CD14-positive monocyte (primary cell): ENCODE measurements around the gene CATSPERB. TPM values are rescaled to one million over a fixed set of nuclear protein-coding genes. Genes with fewer than 3 reads are reported as not detected.

Experiments
- DNase-seq, 3 donors: peaks; one replicate each; pipeline ENCODE4 v3.0.0-alpha.2; 2011 to 2022
- H2AFZ ChIP-seq: 2 replicates; pipeline ENCODE4 v1.6.0; 2012; ENCODE audit warnings: mild to moderate bottlenecking, low read depth, low read length, inconsistent platforms; ENCODE audit not compliant: insufficient read depth, poor library complexity, severe bottlenecking
- H3K27ac ChIP-seq, 2 donors: 1 replicate in 1 of 2; 2 replicates in 1 of 2; pipeline ENCODE4 v1.5.1; 2012 to 2013; ENCODE audit warnings: low read length in 2 of 2, control low read depth in 1 of 2, inconsistent platforms in 1 of 2, low read depth in 1 of 2, mild to moderate bottlenecking in 1 of 2
- H3K27me3 ChIP-seq, 2 donors: one replicate each; pipeline versions ENCODE4 v1.6.0 to v1.6.1; 2011 to 2013; ENCODE audit warnings: low read length in 2 of 2; ENCODE audit not compliant: control insufficient read depth in 2 of 2, insufficient read depth in 2 of 2
- H3K36me3 ChIP-seq, 2 donors: replicated peaks in 1 of 2; 1 replicate in 1 of 2; 2 replicates in 1 of 2; pipeline versions ENCODE4 v1.5.1 to v1.6.1; 2012 to 2013; ENCODE audit warnings: low read length in 2 of 2, control low read depth in 1 of 2, inconsistent platforms in 1 of 2, mild to moderate bottlenecking in 1 of 2; ENCODE audit not compliant: insufficient read depth in 2 of 2, control insufficient read depth in 1 of 2
- H3K4me1 ChIP-seq, 2 donors: 1 replicate in 1 of 2; 2 replicates in 1 of 2; pipeline versions ENCODE4 v1.5.1 to v1.6.1; 2012 to 2013; ENCODE audit warnings: low read length in 2 of 2, control low read depth in 1 of 2, inconsistent platforms in 1 of 2, mild to moderate bottlenecking in 1 of 2, moderate library complexity in 1 of 2; ENCODE audit not compliant: insufficient read depth in 2 of 2, control insufficient read depth in 1 of 2
- H3K4me2 ChIP-seq: replicated peaks from 2 replicates; pipeline ENCODE3; 2012; ENCODE audit warnings: low read length, moderate library complexity, mild to moderate bottlenecking; ENCODE audit not compliant: poor library complexity, severe bottlenecking; ENCODE audit errors: extremely low read depth
- H3K4me3 ChIP-seq, 3 experiments: fragments of 200-600 bp in 1 of 3; sonication (generic) in 1 of 3; replicated peaks in 1 of 3; 1 replicate in 2 of 3; 2 replicates in 1 of 3; pipeline ENCODE4 v1.5.1; 2011 to 2013; ENCODE audit warnings: low read length in 3 of 3, mild to moderate bottlenecking in 3 of 3, control low read depth in 2 of 3, low read depth in 2 of 3, inconsistent platforms in 1 of 3, moderate library complexity in 1 of 3
- H3K79me2 ChIP-seq: 2 replicates; pipeline ENCODE4 v1.6.0; 2012; ENCODE audit warnings: mild to moderate bottlenecking, control low read depth, inconsistent platforms, low read length, moderate library complexity; ENCODE audit not compliant: insufficient read depth
- H3K9ac ChIP-seq: 2 replicates; pipeline ENCODE4 v1.6.0; 2017; ENCODE audit warnings: low read length, mild to moderate bottlenecking; ENCODE audit not compliant: insufficient read depth, poor library complexity, severe bottlenecking
- H3K9me3 ChIP-seq, 2 donors: replicated peaks in 1 of 2; 1 replicate in 1 of 2; 2 replicates in 1 of 2; pipeline versions ENCODE4 v1.5.1 to v1.6.1; 2012 to 2013; ENCODE audit warnings: low read length in 2 of 2, control low read depth in 1 of 2; ENCODE audit not compliant: control insufficient read depth in 1 of 2, insufficient read depth in 1 of 2
- H4K20me1 ChIP-seq: 2 replicates; pipeline ENCODE4 v1.6.0; 2012; ENCODE audit warnings: mild to moderate bottlenecking, low read length, control low read depth, moderate library complexity; ENCODE audit not compliant: insufficient read depth
- H3K27ac Mint-ChIP-seq, 7 donors: one replicate each; pipeline ENCODE4 v1.8.0; 2020; ENCODE audit warnings: mild to moderate bottlenecking in 7 of 7, mixed read lengths in 7 of 7, moderate library complexity in 6 of 7, inconsistent platforms in 2 of 7
- H3K27me3 Mint-ChIP-seq, 3 donors: one replicate each; pipeline ENCODE4 v1.8.0; 2021 to 2022; ENCODE audit warnings: low read depth in 3 of 3, mild to moderate bottlenecking in 3 of 3, mixed read lengths in 3 of 3, moderate library complexity in 3 of 3, inconsistent platforms in 1 of 3
- H3K36me3 Mint-ChIP-seq, 2 donors: one replicate each; pipeline ENCODE4 v1.8.0; 2020; ENCODE audit warnings: mixed read lengths in 2 of 2, inconsistent platforms in 1 of 2, mild to moderate bottlenecking in 1 of 2
- H3K4me1 Mint-ChIP-seq: one replicate; pipeline ENCODE4 v1.8.0; 2020; ENCODE audit warnings: mild to moderate bottlenecking, mixed read lengths
- H3K4me3 Mint-ChIP-seq, 2 donors: one replicate each; pipeline ENCODE4 v1.8.0; 2020; ENCODE audit warnings: mild to moderate bottlenecking in 2 of 2, mixed read lengths in 2 of 2, moderate library complexity in 1 of 2
- H3K9me3 Mint-ChIP-seq, 7 donors: one replicate each; pipeline ENCODE4 v1.8.0; 2020 to 2022; ENCODE audit warnings: mixed read lengths in 7 of 7, mild to moderate bottlenecking in 6 of 7, moderate library complexity in 6 of 7, inconsistent platforms in 2 of 7
- WGBS: methylation state at CpG from one replicate; pipeline ENCODE4 v1.1.5; 2013; ENCODE audit warnings: missing lambda C conversion rate; ENCODE audit not compliant: insufficient coverage; 5-methylcytosine and 5-hydroxymethylcytosine counted together
- intact Hi-C, 2 donors: fragments of 100-400 bp; cut with micrococcal nuclease; formaldehyde crosslinking; loops; one replicate each; pipeline versions ENCODE4 v1.15.0 to v1.15.1; 2023
- polyA plus RNA-seq, 3 donors: library from polyadenylated mRNA; depleted of rRNA in 1 of 3; unstranded in 2 of 3; stranded (reverse) in 1 of 3; fragments of 300-500 nt in 2 of 3; fragments of >200 nt in 1 of 3; fragmentation: Illumina TruSeq in 2 of 3; gene quantifications; 1 replicate in 2 of 3; 2 replicates in 1 of 3; pipeline ENCODE4 v1.2.3, GENCODE V29; 2012 to 2021
- TF ChIP-seq, protein P1 (sequence below): fragments of 200-600 bp; IDR thresholded peaks from one replicate; pipeline ENCODE4 v1.8.0; 2022; ENCODE audit warnings: antibody characterized with exemption, mild to moderate bottlenecking

The CATSPERB gene
- polyA plus RNA-seq, 3 donors: not detected

DNA sequence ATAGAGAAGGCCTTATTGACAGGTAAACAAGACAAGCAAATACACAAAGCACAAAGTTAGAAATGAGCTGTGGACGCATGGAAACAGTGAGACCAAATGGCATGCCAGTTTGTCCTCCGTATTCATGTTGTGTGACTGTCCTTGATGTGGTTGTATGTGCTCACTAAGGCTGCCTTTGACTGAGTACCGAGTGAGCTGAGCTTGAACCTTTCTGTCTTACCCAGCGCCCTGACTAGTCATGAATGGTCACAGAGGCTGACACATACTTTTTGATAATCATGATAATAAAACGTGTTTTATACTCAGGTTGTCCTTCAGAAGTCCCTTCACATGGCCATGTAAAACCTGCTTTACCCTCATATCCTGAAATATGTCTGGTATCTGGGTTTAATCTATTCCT is 553 bp upstream of the CATSPERB start:
- TF ChIP-seq, protein P1, sequence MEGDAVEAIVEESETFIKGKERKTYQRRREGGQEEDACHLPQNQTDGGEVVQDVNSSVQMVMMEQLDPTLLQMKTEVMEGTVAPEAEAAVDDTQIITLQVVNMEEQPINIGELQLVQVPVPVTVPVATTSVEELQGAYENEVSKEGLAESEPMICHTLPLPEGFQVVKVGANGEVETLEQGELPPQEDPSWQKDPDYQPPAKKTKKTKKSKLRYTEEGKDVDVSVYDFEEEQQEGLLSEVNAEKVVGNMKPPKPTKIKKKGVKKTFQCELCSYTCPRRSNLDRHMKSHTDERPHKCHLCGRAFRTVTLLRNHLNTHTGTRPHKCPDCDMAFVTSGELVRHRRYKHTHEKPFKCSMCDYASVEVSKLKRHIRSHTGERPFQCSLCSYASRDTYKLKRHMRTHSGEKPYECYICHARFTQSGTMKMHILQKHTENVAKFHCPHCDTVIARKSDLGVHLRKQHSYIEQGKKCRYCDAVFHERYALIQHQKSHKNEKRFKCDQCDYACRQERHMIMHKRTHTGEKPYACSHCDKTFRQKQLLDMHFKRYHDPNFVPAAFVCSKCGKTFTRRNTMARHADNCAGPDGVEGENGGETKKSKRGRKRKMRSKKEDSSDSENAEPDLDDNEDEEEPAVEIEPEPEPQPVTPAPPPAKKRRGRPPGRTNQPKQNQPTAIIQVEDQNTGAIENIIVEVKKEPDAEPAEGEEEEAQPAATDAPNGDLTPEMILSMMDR: no peak
- 97% methylated on average over 4 of the region's 5 CpGs for WGBS

DNA sequence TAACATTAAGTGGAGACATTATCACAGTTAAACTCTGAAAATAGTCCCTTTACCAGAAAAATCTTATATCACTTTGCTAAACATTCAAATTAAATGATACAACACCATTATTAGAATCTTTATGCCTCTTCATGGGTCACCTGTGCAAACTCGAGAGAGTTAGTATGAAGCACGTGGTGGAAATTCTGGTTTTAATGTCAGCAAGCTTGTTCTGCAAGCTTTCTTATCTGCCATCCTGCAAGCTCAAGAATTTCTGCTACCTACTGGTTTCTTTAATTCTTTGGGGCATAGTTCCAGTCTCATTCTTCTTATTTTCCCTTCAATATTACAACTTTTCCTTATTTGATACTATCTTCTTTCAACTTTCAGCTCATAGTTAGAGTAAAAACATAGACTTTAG is 868 bp downstream of the CATSPERB start:
- H3K9me3 ChIP-seq: no peaks in the 10 kb centered on the region
- no peaks in the 10 kb centered on the region for H3K79me2 ChIP-seq
- H3K4me1 Mint-ChIP-seq: no peaks in the 10 kb centered on the region
- no peak overlapping the region for H2AFZ ChIP-seq
- no peak overlapping the region for H3K27ac Mint-ChIP-seq
- no peaks in the 10 kb centered on the region for H3K36me3 Mint-ChIP-seq
- DNase-seq: no peak
- no peak overlapping the region for H3K4me3 Mint-ChIP-seq
- no peak overlapping the region for H3K4me3 ChIP-seq
- TF ChIP-seq, protein P1: no peak
- no peaks in the 10 kb centered on the region for H3K36me3 ChIP-seq
- no peak overlapping the region for H3K27ac ChIP-seq
- peaks cover 0 to 3% (median 1%) of the 10 kb centered on the region in 7 donors for H3K9me3 Mint-ChIP-seq
- H4K20me1 ChIP-seq: no peaks in the 10 kb centered on the region
- H3K4me2 ChIP-seq: no peak overlapping the region
- H3K9ac ChIP-seq: no peak overlapping the region
- WGBS: 100% methylated on average over 2 of the region's 2 CpGs
- no peaks in the 10 kb centered on the region for H3K4me1 ChIP-seq
- H3K27me3 ChIP-seq: no peaks in the 10 kb centered on the region
- peaks cover 0 to 4% (median 0%) of the 10 kb centered on the region in 3 donors for H3K27me3 Mint-ChIP-seq
- intact Hi-C loops: no loop called here

More for the DNA sequence above, 553 bp upstream of the CATSPERB start:
- Histone ChIP-seq H4K20me1 (no peaks in the 10 kb centered on the region), H3K4me3 (no peak overlapping the region), H3K79me2 (no peaks in the 10 kb centered on the region), H3K27me3 (no peaks in the 10 kb centered on the region), H3K4me2 (no peak overlapping the region), H3K9me3 (no peaks in the 10 kb centered on the region), H3K36me3 (no peaks in the 10 kb centered on the region), H3K9ac (no peak overlapping the region), H3K4me1 (no peaks in the 10 kb centered on the region), H2AFZ (no peak overlapping the region), H3K27ac (no peak overlapping the region)
- intact Hi-C loops: no loop called here
- Mint-ChIP-seq H3K27ac (no peak overlapping the region), H3K27me3 (peaks cover under 1 to 4% (median 3%) of the 10 kb centered on the region in 3 donors), H3K4me1 (no peaks in the 10 kb centered on the region), H3K4me3 (no peak overlapping the region), H3K9me3 (peaks cover 0 to 7% (median 3%) of the 10 kb centered on the region in 7 donors), H3K36me3 (no peaks in the 10 kb centered on the region)
- no peak for DNase-seq
